NCI-H1930 (cell line): ENCODE results near the gene JTB.
"Not testable (repeated sequence)": the region's sequence is repeated elsewhere in the genome, so short reads cannot be mapped to it uniquely, and the experiment has no call there.

Source experiments
- DNase-seq, 2 experiments: peaks; one replicate each; lab custom pipeline; 2025; lab: John Stamatoyannopoulos, UW

Gene JTB

GRCh38 chr1:153977250-153978240, at the start of gene JTB:
JTB (minus strand) TSS chr1:153977674; CDS start chr1:153977252, 422 bp downstream.
- peak; percentile 64 to 77 for DNase-seq

- DNase-seq = no peak
Observed at GRCh38 chr1:154019940-154020339, 42.5 kb upstream of the JTB start.

- no peak for DNase-seq
Observed at GRCh38 chr1:154019269-154019668, 41.8 kb upstream of the JTB start.

- no peak for DNase-seq
Observed at GRCh38 chr1:154014154-154014907, 36.9 kb upstream of the JTB start.

- not testable (repeated sequence) for DNase-seq
Observed at GRCh38 chr1:154012543-154012942, 35.1 kb upstream of the JTB start.

- no peak for DNase-seq
Observed at GRCh38 chr1:154012129-154012528, 34.7 kb upstream of the JTB start.

GRCh38 chr1:154006136-154006535, 28.7 kb upstream of the JTB start:
- no peak for DNase-seq

GRCh38 chr1:154000420-154000819, 22.9 kb upstream of the JTB start:
- DNase-seq = no peak

- DNase-seq = not testable (repeated sequence)
Observed at GRCh38 chr1:153996882-153997281, 19.4 kb upstream of the JTB start.

- no peak for DNase-seq
Observed at GRCh38 chr1:153995640-153996039, 18.2 kb upstream of the JTB start.

- no peak for DNase-seq
Observed at GRCh38 chr1:153995202-153995601, 17.7 kb upstream of the JTB start.

GRCh38 chr1:153991806-153992205, 14.3 kb upstream of the JTB start:
- DNase-seq = no peak

GRCh38 chr1:153991151-153991630, 13.7 kb upstream of the JTB start:
- no peak for DNase-seq

- DNase-seq = peak; percentile 93 to 96
Observed at GRCh38 chr1:153990468-153991150, 13.1 kb upstream of the JTB start, which contains the start of gene RPS27. RPS27 (plus strand) TSS chr1:153990762; CDS start chr1:153990797, 35 bp downstream.

- no peak for DNase-seq
Observed at GRCh38 chr1:153987621-153988020, 10.1 kb upstream of the JTB start.

GRCh38 chr1:153985941-153986761, 8.7 kb upstream of the JTB start, which contains the start of gene RAB13:
RAB13 (minus strand) TSS chr1:153986339; CDS start chr1:153986236, 103 bp downstream.
- DNase-seq = no peak

- no peak for DNase-seq
Observed at GRCh38 chr1:153985341-153985912, 8.0 kb upstream of the JTB start.

- DNase-seq = no peak
Observed at GRCh38 chr1:153984123-153984894, 6.8 kb upstream of the JTB start.

- DNase-seq = not testable (repeated sequence)
Observed at GRCh38 chr1:153981735-153982134, 4.3 kb upstream of the JTB start.

- DNase-seq = not testable (repeated sequence)
Observed at GRCh38 chr1:153979091-153979490, 1.6 kb upstream of the JTB start.
